ENCODE data around the gene SUGCT. TPM values are rescaled to one million over a fixed set of nuclear protein-coding genes. Genes with fewer than 3 reads are reported as not detected.

The SUGCT gene
- total RNA-seq, 1 donor from 2014 or later: 11.9 TPM

DNA sequence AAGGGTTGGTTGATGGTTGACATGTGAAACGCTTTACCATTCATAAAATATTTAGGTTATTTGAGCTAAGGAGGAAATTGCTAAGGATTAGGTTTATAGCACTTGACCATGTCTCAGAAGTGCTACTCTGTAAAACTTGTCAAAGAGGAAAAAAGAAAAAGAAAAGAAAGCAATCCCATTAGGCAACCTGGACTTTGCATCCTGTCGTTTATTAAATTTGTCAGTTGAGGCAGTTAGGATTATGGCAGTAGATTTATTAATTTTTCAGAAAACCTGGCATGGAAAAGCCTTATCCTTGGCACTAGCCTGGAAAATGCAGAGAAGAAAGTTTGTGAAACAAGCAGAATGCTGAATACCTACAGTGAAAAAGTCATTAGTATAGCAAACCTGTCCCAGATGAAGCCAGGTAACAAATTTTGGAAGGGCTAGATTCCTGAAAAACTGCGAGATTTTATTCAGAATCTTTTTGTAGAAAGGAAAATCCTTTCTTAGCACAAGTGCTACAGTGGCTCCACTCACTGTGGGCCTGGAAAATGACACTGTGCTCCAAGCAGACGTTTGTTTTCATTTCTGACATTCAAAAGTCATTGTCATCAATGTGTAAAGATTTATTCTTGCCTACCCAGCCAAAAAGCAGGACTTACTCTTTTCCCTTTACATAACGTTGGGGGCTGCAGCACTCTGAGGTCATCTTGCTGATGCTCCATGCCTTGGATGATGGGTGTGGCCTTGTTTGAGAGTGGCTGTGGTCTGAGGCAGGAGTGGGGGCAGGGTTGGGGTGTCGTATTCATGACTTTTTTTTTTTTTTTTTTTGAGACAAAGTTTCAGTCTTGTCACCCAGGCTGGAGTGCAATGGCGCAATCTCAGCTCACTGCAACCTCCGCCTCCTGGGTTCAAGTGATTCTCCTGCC lies 664.9 kb downstream of the SUGCT start:
- peaks cover 59% of the 10 kb centered on the region for H3K4me1 Mint-ChIP-seq (ENCODE audit: unreplicated experiment)
- H3K4me3 Mint-ChIP-seq (ENCODE audit: unreplicated experiment): no peak overlapping the region
- TF ChIP-seq, protein P1, sequence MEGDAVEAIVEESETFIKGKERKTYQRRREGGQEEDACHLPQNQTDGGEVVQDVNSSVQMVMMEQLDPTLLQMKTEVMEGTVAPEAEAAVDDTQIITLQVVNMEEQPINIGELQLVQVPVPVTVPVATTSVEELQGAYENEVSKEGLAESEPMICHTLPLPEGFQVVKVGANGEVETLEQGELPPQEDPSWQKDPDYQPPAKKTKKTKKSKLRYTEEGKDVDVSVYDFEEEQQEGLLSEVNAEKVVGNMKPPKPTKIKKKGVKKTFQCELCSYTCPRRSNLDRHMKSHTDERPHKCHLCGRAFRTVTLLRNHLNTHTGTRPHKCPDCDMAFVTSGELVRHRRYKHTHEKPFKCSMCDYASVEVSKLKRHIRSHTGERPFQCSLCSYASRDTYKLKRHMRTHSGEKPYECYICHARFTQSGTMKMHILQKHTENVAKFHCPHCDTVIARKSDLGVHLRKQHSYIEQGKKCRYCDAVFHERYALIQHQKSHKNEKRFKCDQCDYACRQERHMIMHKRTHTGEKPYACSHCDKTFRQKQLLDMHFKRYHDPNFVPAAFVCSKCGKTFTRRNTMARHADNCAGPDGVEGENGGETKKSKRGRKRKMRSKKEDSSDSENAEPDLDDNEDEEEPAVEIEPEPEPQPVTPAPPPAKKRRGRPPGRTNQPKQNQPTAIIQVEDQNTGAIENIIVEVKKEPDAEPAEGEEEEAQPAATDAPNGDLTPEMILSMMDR (IDR thresholded peaks at IDR 0.05): no peak
- no peaks in the 10 kb centered on the region for H3K36me3 Mint-ChIP-seq (ENCODE audit: unreplicated experiment)
- no peaks in the 10 kb centered on the region for H3K9me3 Mint-ChIP-seq (ENCODE audit: unreplicated experiment)
- DNase-seq (ENCODE audit: extremely low spot score, unreplicated experiment): no peak
- peak overlapping the region; percentile 56 for H3K27ac Mint-ChIP-seq (ENCODE audit: unreplicated experiment)
- no peaks in the 10 kb centered on the region for H3K27me3 Mint-ChIP-seq (ENCODE audit: unreplicated experiment)

DNA sequence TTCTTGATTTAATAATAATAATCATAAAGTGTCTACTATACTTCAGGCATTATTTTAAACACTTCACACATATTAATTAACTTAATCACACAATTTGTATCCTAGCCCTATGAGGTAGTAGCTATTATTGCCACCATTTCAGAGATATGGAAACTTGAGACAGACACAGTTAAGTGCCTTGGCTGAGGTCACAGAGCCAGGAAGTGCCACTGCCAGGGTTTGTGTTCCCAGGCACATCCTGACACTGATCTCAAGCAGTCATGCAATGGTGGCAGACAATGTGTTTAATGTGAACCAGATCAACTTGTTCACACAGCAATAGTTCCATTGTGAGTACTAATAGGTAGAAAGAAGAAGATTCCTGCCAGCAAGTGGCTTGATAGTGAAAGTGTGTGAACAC lies 666.0 kb downstream of the SUGCT start:
- H3K27me3 Mint-ChIP-seq (ENCODE audit: unreplicated experiment): no peaks in the 10 kb centered on the region
- no peak for DNase-seq (ENCODE audit: extremely low spot score, unreplicated experiment)
- no peak overlapping the region for H3K4me3 Mint-ChIP-seq (ENCODE audit: unreplicated experiment)
- TF ChIP-seq, protein P1 (IDR thresholded peaks at IDR 0.05): no peak
- H3K4me1 Mint-ChIP-seq (ENCODE audit: unreplicated experiment): peaks cover 62% of the 10 kb centered on the region
- no peaks in the 10 kb centered on the region for H3K9me3 Mint-ChIP-seq (ENCODE audit: unreplicated experiment)
- H3K27ac Mint-ChIP-seq (ENCODE audit: unreplicated experiment): peak overlapping the region; percentile 21
- no peaks in the 10 kb centered on the region for H3K36me3 Mint-ChIP-seq (ENCODE audit: unreplicated experiment)

DNA sequence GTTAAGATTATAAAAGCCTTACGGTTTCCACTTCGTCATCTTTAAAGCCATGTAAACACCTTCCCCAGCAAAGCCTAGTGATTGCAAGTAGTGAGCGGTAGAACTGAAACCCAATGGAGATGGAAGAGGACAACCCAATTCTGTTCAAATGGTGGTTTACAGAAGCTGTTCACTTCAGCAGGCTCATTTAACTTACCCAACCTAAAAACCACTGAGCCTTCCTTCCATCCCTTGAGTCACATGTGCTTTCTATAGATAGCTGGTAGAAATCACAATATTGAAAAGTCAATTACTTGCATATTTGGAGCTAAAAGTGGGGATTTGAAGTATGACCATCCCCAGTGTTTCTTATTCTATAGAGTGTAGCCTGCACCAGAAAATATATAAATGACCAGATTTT lies 667.7 kb downstream of the SUGCT start:
- no peak overlapping the region for H3K27ac Mint-ChIP-seq (ENCODE audit: unreplicated experiment)
- H3K27me3 Mint-ChIP-seq (ENCODE audit: unreplicated experiment): no peaks in the 10 kb centered on the region
- DNase-seq (ENCODE audit: extremely low spot score, unreplicated experiment): no peak
- peaks cover 72% of the 10 kb centered on the region for H3K4me1 Mint-ChIP-seq (ENCODE audit: unreplicated experiment)
- H3K4me3 Mint-ChIP-seq (ENCODE audit: unreplicated experiment): no peak overlapping the region
- no peaks in the 10 kb centered on the region for H3K9me3 Mint-ChIP-seq (ENCODE audit: unreplicated experiment)
- TF ChIP-seq, protein P1 (IDR thresholded peaks at IDR 0.05): no peak
- no peaks in the 10 kb centered on the region for H3K36me3 Mint-ChIP-seq (ENCODE audit: unreplicated experiment)

DNA sequence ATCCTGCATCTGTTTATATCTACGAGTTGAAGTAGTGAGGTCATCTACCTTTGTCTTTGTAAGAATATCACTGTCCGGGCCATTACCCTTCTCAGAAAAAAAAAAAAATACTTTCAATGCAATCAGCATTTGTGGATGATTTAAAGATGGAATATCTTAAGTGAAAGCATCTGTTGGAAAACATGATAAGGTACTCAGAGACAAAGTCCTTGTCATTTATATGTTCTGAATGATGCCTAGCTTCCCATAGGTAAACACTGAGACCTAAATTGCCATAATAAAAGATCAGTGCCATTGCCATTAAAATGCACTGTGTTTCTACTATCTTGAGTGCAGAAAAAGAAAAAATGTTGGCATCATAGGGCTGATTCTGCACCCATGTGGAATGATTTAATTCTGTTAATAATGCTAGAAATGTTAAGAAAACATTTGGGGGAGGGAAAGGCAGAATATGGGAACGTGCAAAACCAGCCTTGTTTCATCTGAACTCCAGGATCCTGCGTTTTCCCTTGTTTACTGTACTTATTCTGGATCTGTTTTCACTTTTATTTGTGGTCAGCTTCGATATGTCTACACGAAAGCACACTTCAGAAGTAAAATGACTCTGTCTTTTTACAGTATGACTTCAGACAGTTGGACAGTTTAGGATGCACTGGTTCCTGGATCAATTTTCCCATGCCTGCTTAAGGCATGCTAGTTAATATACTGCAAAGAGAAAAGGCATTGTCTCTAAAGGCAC lies 669.8 kb downstream of the SUGCT start:
- no peaks in the 10 kb centered on the region for H3K27me3 Mint-ChIP-seq (ENCODE audit: unreplicated experiment)
- peak overlapping the region; percentile 3 for H3K4me3 Mint-ChIP-seq (ENCODE audit: unreplicated experiment)
- H3K27ac Mint-ChIP-seq (ENCODE audit: unreplicated experiment): peak overlapping the region; percentile 81
- H3K36me3 Mint-ChIP-seq (ENCODE audit: unreplicated experiment): no peaks in the 10 kb centered on the region
- no peaks in the 10 kb centered on the region for H3K9me3 Mint-ChIP-seq (ENCODE audit: unreplicated experiment)
- peaks cover 84% of the 10 kb centered on the region for H3K4me1 Mint-ChIP-seq (ENCODE audit: unreplicated experiment)
- DNase-seq (ENCODE audit: extremely low spot score, unreplicated experiment): no peak
- TF ChIP-seq, protein P1 (IDR thresholded peaks at IDR 0.05): no peak

DNA sequence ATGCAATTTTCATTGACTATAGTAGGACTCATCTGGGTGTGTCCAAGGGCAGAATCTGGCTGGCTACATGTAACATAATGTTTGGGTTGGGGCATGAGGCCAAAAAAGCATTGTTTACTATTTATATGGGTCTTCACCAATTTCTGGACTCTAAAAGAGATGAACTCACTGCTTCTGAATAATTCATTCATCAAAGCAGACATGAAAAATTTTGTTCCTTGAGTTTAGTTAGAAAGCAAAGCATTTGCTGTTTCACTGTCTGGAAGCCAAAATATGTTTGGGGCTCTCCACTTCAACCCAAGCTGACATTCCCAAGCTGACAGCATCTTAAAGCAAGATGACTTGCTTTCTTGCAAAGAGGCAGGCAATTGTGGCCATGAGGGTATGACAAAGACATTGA lies 670.6 kb downstream of the SUGCT start:
- DNase-seq (ENCODE audit: extremely low spot score, unreplicated experiment): no peak
- H3K4me3 Mint-ChIP-seq (ENCODE audit: unreplicated experiment): no peak overlapping the region
- peaks cover 2% of the 10 kb centered on the region for H3K9me3 Mint-ChIP-seq (ENCODE audit: unreplicated experiment)
- H3K27ac Mint-ChIP-seq (ENCODE audit: unreplicated experiment): peak overlapping the region; percentile 81
- H3K36me3 Mint-ChIP-seq (ENCODE audit: unreplicated experiment): no peaks in the 10 kb centered on the region
- peaks cover 85% of the 10 kb centered on the region for H3K4me1 Mint-ChIP-seq (ENCODE audit: unreplicated experiment)
- TF ChIP-seq, protein P1 (IDR thresholded peaks at IDR 0.05): no peak
- H3K27me3 Mint-ChIP-seq (ENCODE audit: unreplicated experiment): no peaks in the 10 kb centered on the region

Measured in osteocyte (in vitro differentiated cells).